ENCODE results near the gene DIP2C.

DIP2C gene

DNA sequence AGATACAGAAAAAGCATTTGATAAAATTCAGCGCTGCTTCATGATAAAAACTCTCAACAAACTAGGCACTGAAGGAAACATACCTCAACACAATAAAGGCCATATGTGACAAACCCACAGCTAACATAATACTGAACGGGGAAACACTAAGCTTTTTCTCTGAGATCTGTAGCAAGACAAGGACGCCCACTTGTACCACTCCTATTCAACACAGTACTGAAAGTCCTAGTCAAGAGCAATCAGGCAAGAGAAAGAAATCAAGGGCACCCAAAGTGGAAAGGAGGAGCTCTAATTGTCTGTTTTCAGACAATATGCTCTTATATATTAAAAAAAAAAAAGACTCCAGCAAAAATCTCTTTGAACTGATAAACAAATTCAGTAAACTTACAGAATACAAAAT, 13.3 kb downstream of the DIP2C start:
- no peak for DNase-seq

GRCh38 chr10:675532-675931, 13.9 kb downstream of the DIP2C start:
- no peak for DNase-seq

DNA sequence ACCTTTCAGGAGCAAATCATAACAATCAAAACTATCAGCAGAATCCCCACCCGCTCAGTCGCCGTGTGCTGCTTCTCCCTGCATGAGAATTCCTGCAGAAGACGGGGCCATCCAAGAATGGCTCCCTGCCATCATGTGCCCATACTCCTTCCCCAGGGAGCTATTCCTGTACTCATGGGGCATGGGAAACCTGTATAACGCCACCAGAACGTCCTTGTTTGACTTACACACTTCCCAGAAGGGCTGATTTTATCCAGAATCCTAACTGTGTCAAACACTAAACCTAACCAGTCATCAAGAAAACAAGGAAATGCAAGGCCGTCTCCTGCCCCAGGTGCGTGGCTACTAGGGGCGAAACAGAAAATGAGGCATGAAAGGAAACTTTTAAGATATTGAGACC, 16.0 kb downstream of the DIP2C start:
- no peak for DNase-seq

- no peak for DNase-seq
Observed at GRCh38 chr10:672992-673391, 16.5 kb downstream of the DIP2C start.

DNA sequence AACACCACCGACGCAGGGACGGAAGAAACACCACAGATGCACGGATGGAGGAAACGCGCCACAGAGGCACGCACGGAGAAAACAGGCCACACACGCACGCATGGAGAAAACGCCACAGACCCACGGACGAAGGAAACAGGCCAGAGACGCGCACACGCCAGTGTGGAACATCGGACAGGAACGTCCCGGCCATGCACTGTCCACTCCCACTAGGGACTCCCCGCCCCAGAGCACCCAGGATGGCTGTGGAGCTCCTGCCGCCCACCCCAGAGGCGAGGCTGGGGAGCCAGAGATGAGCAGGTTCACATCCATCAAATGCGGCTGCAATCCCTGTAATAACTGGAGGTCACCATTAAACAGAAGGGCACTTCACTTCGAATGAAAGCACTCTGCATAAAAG, 17.3 kb downstream of the DIP2C start:
- no peak for DNase-seq

- DNase-seq = no peak
Observed at GRCh38 chr10:670990-671389, 18.5 kb downstream of the DIP2C start.

GRCh38 chr10:670038-670437, 19.4 kb downstream of the DIP2C start:
- no peak for DNase-seq

DNA sequence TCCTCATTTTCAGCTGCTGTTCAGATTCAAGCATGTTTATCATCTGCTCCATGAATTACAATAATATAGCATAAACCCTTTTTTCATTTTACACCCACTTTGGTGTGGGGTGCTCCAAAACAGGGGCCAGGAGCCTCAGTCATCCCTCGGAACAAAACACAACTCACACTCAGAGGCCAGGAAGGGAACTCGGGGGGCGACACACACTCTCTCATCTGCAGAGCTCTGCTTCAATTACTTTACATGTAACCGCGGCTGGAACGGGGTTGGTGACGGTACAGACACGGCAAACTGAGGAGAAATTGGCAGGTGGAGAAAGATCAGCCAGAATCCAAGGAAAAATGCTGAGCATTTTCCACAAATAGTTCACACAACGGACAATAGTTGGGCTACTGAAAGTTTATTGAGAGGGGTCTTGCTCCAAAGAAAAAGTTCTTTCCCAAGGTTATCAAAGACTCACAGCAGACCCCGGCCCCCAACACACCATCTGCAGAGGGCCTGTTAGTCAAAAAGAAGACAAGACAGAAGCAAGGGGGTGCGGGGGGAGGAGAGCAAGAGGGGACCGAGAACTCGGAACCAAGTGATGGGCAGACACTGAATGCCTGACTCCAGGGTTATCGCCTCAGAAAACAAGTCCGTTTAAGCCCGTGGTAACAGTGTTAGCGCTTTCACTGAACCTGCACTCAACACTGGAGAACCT, 20.5 kb downstream of the DIP2C start:
- DNase-seq = no peak

DNA sequence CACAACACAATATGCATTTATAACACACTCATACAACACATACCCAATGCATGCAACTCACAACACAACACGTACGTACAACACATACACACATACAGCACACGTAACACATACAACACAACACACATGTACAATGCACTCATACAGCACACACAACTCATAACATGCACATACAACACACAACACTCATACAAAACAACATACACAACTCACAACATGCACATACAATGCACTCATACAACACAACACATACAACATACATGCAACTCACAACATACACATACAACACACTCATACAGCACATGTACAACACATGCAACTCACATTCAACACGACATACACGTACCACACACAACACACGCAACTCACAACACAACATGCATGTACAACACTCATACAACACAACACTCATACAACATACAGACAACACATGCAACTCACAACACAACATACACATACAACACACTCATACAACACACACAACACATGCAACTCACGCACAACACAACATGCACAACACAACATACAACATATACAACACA, 21.8 kb downstream of the DIP2C start:
- no peak for DNase-seq

DNA sequence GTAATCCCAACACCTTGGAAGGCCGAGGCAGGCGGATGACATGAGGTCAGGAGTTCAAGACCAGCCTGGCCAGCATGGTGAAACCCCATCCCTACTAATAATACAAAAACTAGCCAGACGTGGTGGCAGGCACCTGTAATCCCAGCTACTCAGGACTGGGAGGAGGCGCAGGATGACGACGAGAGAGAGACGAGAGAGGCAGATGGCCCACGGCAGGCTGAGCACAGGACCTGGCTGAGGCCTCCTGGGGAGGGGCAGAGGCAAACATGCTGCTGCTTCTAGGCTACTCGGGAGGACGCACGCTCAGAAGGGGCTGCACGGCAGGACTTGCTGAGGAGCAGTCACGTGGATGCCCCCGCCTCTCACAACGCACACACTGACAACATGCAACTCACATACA, 22.4 kb downstream of the DIP2C start:
- DNase-seq = no peak

GRCh38 chr10:666237-667012, 23.0 kb downstream of the DIP2C start:
- no peak for DNase-seq

DNA sequence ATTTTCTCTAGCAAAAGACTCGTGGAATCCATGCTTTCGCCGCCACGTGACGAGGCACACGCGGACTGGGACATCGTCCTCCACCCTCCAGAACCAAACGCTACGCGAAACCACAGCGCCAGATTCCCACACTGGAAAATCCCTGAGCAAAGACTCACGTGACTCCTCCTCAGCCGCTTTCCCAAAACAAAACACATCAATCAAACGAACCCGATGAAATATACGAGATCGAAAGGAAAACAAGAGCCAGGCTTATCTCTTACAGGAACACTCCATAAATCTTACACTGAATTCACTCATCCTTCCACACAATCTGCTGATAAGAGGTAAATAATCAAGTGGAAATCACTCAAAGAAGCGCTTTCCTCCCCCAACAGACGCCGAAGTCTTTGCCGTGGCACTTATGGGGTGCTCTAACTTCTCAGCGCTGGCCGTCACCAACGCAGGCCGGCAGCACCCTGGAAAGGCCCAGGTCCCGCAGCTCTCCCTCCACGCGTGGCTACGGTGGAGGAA, 23.8 kb downstream of the DIP2C start:
- DNase-seq = no peak

DNA sequence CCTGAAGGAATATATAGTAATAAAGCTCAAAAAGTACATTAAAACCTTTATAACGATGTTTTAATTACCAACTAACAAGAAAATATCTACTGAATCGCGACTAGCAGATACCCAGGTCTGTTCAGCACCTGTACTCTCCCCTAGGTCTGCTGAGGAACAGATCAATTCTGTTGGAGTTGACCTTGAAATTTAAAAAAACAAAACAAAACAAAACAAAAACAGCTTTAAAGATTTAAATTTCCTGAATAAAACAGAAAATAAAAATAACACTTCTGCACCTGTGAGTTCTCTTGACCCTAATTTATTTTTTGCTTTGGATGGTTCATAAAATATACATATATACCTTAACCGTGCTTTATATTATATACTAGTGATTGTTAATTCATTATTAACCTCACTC, 24.6 kb downstream of the DIP2C start:
- DNase-seq = no peak

GRCh38 chr10:664301-664700, 25.2 kb downstream of the DIP2C start:
- no peak for DNase-seq

- DNase-seq = no peak
Observed at GRCh38 chr10:663831-664251, 25.6 kb downstream of the DIP2C start.

- no peak for DNase-seq
Observed at GRCh38 chr10:663466-663751, 26.1 kb downstream of the DIP2C start.

- DNase-seq = no peak
Observed at GRCh38 chr10:662686-663465, 26.6 kb downstream of the DIP2C start.

GRCh38 chr10:662223-662605, 27.3 kb downstream of the DIP2C start:
- no peak for DNase-seq

- DNase-seq = no peak
Observed at GRCh38 chr10:661597-662222, 27.8 kb downstream of the DIP2C start.

DNA sequence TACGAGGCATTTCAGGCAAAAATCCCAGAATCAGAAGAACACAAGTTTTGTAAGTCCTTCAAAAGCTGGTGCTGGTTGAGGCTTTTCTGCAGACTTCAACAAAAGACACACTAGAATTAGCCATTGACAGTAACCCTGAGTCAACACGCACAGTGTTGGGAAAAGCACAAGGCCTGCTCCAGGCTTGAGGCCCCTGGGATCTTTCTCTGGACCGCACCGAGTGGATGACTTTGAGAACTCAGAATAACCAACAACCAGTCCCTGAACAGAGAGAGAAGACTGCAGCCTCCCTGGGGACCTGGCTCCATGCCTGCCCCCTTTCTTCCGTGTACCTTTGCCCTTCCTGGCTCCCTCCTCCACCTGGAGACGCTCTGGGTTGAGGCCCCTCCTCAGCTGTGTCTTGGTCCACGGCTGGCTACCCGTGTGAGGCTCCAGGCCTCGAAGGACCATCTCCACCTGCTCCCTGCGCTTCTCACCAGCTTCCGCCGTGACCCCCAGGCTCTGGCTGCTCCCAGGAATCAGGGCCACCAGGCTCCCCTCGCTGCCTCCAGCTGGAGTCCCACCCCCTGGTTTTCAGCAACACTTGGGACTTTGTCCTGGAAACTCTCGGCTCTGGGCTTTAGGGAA, 28.4 kb downstream of the DIP2C start:
- no peak for DNase-seq

DNA sequence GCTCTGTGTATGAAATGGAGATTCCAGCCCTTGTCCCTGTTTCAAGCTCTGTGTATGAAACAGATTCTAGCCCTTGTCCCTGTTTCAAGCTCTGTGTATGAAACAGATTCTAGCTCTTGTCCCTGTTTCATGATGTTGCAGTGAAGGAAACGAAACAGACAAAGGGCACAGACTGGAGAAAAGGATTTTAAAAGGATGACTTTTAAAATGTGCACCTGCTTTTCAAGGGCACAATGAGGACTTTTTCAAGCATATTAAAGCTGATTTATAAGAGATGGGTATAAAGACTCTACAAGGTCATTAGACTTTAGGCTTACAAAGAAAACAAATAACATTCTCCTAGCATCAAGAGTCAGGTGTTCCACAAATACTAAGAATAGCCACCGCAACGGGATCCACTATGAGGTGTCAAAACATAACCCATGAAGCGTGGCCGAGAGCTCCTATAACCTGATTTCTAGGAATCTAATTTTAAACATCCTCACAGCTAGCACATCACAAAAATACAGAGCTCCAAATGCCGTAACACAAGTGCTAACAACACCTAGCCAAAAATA, 29.0 kb downstream of the DIP2C start:
- no peak for DNase-seq

- DNase-seq = no peak
Observed at GRCh38 chr10:659688-660141, 29.8 kb downstream of the DIP2C start.

Data from SIG-M5 (cell line).